T-helper 1 cell treated with Interleukin-12 subunit alpha and Interleukin-12 subunit beta and Interleukin-4 antibody, amounts not matched to agents 30 ng/mL and 1 ng/mL, for 36 hours (primary cell): ENCODE data around the gene ASAP2. TPM values are rescaled to one million over a fixed set of nuclear protein-coding genes. Genes with fewer than 3 reads are reported as not detected.
"Not testable (repeated sequence)": the region's sequence is repeated elsewhere in the genome, so short reads cannot be mapped to it uniquely, and the experiment has no call there.

Source experiments
- intact Hi-C: fragments of 100-400 bp; cut with micrococcal nuclease; formaldehyde crosslinking; loops from one replicate; pipeline ENCODE4 v1.15.1; 2024
- total RNA-seq: library from RNA; stranded (reverse); gene quantifications from 2 replicates; pipeline ENCODE4 v1.2.3, GENCODE V29; 2022

Gene ASAP2
- total RNA-seq, 1 donor from 2014 or later, result 0.20 TPM

GRCh38 chr2:9375857-9376428 lies 169.3 kb downstream of the ASAP2 start:
- intact Hi-C loops, result no loop called here

DNA sequence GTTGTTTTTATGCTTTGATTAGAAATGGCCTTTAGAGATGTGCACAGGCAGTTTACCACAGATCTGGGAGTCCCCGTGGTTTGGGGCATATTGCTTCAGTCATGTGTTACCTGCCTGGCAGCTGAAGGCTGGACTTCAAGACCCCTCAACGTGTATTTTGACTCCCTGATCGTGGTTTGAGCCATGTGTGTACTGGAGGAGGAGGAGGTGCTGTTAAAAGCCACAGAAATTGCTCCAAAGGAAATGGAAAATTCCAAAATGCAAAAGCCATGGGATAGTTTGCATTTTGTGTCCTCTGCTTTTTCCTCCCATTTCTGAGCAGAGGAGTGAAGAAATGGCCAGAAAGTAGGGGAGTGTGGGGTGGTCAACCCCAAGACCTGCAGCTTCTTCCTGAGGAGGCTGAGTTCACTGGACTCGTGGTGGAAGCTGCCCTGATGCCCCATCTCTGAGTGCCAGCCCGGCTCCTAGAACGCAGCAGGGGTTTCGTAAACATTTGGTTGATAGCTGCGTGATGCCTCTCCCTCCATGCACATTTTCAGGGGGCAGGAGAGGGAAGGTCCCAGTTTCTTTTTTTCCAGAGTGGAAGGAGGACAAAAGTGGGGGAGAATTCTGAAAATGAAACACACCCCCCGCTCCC lies 171.0 kb downstream of the ASAP2 start:
- intact Hi-C loops, result no loop called here

GRCh38 chr2:9378433-9379390 lies 172.1 kb downstream of the ASAP2 start:
- intact Hi-C loops, result no loop called here

DNA sequence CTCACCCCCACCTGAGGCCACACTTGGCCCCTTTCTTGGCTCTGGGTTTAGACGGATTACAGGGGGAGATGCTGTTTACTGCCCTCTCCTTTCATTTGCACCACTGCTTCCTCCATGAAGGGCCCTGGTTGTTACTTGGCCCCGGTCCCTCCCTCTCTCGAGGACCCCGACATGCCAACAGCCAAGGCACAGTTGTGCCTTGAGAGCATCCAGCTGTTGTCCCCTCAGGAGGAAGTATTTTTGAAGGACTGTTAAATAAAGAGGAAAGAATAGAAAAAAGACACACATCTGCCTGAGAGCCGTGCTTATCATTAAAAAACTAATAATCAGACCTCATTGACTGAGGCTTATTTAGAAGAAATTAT lies 172.8 kb downstream of the ASAP2 start:
- intact Hi-C loops, result no loop called here

- intact Hi-C loops, result no loop called here
Measured at GRCh38 chr2:9380702-9381628, 174.4 kb downstream of the ASAP2 start.

- intact Hi-C loops, result no loop called here
Measured at GRCh38 chr2:9382604-9383235, 176.1 kb downstream of the ASAP2 start.

DNA sequence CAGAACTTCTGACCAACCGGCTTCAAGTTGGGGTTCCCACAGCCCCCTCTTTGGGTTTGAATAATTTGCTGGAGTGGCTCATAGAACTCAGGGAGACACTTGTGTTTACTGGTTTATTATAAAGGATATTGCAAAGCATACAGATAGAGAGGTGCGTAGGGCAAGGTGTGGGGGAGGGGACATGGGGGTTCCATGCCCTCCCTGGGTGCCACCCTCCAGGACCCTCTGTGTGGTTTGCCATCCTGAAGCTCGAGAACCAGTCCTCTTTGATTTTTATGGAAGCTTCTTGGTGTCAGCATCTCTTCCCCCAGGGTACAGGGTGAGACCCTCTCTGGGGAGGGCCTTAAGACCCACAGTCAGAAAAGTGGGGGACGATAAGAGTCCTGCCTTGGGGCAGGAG lies 177.9 kb downstream of the ASAP2 start:
- intact Hi-C loops, result no loop called here

DNA sequence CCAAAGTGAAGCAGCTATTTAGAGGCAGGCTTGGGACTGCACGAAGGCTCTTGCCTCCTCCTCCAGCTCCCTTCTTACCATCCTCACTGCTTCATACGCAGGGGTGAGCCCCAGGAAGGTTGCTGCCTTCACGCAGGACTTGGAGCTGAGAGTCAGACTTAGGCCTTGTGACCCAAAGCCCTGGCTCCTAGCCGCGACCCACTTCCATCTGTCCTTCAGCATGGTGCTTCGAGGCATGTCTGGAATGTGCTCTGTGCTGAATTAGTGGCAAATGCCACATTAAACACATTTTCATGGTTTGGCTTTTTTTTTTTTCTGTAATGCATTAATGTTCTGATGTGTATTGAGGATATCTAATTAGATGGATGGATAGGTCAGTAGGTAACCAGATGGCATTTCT lies 179.2 kb downstream of the ASAP2 start:
- intact Hi-C loops, result no loop called here

DNA sequence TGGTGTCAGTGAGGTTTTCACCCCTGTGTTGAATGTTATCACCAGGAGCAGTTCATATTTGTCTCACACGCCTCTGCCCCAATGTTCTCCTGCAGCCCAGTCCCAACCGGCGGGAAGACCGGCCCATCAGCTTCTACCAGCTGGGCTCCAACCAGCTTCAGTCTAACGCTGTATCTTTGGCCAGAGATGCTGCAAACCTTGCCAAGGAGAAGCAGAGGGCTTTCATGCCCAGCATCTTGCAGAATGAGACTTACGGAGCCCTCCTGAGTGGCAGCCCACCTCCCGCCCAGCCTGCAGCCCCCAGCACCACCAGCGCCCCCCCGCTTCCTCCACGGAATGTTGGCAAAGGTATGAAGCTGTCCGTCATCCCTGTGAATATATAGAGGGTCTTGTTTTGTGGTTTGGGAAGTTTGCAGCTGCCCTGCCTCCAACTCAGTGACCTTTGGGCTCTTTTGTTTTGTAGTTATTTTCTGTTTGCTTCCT lies 181.6 kb downstream of the ASAP2 start:
- intact Hi-C loops, result no loop called here

GRCh38 chr2:9388950-9389911 lies 182.6 kb downstream of the ASAP2 start:
- intact Hi-C loops, result no loop called here

GRCh38 chr2:9390151-9390850 lies 183.7 kb downstream of the ASAP2 start:
- intact Hi-C loops, result no loop called here

- intact Hi-C loops, result no loop called here
Measured at GRCh38 chr2:9390991-9391390, 184.4 kb downstream of the ASAP2 start.

DNA sequence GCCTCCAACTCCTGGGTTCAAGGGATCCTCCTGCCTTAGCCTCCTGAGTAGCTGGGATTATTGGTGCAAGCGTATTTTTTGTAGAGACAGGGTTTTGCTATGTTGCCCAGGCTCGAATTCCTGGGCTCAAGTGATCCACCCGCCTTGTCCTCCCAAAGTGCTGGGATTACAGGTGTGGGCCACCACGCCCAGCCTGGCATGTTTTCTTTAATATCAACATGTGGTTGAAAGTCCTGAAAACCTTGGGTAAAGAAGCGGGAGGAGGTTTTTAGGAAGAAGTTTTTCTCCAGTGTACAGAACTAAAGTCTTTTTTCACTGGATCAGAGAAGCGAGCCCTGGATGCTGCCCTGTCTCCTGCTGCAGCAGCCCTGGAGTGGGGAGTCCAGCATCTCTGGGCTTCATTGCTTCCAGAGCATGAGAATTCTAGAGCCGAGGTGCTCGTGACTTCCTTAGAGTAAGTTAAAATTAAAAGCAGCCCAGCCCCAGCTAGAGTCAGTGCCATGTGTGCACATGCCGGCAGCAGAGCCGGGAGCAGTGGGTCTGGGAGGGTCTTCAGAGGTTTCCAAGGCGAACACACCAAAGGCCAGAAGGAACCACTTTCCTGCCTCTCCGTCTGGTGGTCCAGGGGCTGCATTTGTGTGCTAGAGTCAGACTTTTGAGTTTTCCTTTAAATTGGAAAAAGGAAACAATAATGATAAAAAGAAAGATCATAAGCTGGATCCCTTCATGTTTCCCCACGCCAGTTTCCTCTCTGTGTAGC lies 185.5 kb downstream of the ASAP2 start:
- intact Hi-C loops, result no loop called here

GRCh38 chr2:9392898-9393765 lies 186.5 kb downstream of the ASAP2 start:
- intact Hi-C loops, result no loop called here

GRCh38 chr2:9394816-9395215 lies 188.2 kb downstream of the ASAP2 start:
- intact Hi-C loops, result no loop called here

GRCh38 chr2:9397201-9397600 lies 190.6 kb downstream of the ASAP2 start:
- intact Hi-C loops, result no loop called here

DNA sequence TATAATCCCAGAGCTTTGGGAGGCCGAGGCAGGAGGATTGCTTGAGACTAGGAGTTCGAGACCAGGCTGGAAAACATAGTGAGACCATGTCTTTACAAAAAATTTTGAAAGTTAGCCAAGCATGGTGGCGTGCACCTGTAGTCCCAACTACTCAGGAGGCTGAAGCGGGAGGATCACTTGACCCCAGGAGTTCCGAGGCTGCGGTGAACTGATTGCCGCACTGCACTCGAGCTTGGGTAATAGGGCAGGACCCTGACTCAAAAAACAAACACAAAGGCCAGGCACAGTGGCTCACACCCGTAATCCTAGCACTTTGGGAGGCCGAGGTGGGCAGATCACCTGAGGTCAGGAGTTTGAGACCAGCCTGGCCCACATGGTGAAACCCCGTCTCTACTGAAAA lies 191.6 kb downstream of the ASAP2 start:
- intact Hi-C loops, result not testable (repeated sequence)
